HG02610 (cell line): ENCODE measurements around the gene KCNQ2.

Experiments
- ATAC-seq: cut with Tn5 transposase; IDR thresholded peaks from one replicate; pipeline ENCODE4 v1.9.1; 2021; ENCODE audit warnings: mild to moderate bottlenecking, moderate library complexity; ENCODE audit not compliant: unreplicated experiment

KCNQ2 gene

GRCh38 chr20:63406617-63407245 is 65.7 kb downstream of the KCNQ2 start:
- ATAC-seq, result no peak

GRCh38 chr20:63406011-63406410 is 66.4 kb downstream of the KCNQ2 start:
- no peak for ATAC-seq

- ATAC-seq, result no peak
Measured at GRCh38 chr20:63405102-63405730, 67.2 kb downstream of the KCNQ2 start.

GRCh38 chr20:63404129-63405085 is 68.0 kb downstream of the KCNQ2 start:
- ATAC-seq, result no peak

GRCh38 chr20:63403403-63404105 is 68.9 kb downstream of the KCNQ2 start:
- ATAC-seq, result no peak

GRCh38 chr20:63402860-63403220 is 69.6 kb downstream of the KCNQ2 start:
- ATAC-seq, result no peak

- ATAC-seq, result no peak
Measured at GRCh38 chr20:63402181-63402859, 70.1 kb downstream of the KCNQ2 start.

GRCh38 chr20:63401384-63402110 is 70.9 kb downstream of the KCNQ2 start:
- no peak for ATAC-seq

GRCh38 chr20:63400486-63401210 is 71.8 kb downstream of the KCNQ2 start:
- no peak for ATAC-seq

GRCh38 chr20:63399596-63400375 is 72.7 kb downstream of the KCNQ2 start:
- no peak for ATAC-seq

- no peak for ATAC-seq
Measured at GRCh38 chr20:63398744-63399514, 73.5 kb downstream of the KCNQ2 start.

GRCh38 chr20:63397946-63398450 is 74.5 kb downstream of the KCNQ2 start:
- no peak for ATAC-seq

GRCh38 chr20:63397155-63397843 is 75.2 kb downstream of the KCNQ2 start:
- no peak for ATAC-seq

- no peak for ATAC-seq
Measured at GRCh38 chr20:63396300-63396699, 76.2 kb downstream of the KCNQ2 start.

GRCh38 chr20:63395723-63396122 is 76.7 kb downstream of the KCNQ2 start:
- no peak for ATAC-seq

GRCh38 chr20:63394920-63395455 is 77.5 kb downstream of the KCNQ2 start:
- no peak for ATAC-seq
